ENCODE results near the gene CHCHD6.

Gene CHCHD6

DNA sequence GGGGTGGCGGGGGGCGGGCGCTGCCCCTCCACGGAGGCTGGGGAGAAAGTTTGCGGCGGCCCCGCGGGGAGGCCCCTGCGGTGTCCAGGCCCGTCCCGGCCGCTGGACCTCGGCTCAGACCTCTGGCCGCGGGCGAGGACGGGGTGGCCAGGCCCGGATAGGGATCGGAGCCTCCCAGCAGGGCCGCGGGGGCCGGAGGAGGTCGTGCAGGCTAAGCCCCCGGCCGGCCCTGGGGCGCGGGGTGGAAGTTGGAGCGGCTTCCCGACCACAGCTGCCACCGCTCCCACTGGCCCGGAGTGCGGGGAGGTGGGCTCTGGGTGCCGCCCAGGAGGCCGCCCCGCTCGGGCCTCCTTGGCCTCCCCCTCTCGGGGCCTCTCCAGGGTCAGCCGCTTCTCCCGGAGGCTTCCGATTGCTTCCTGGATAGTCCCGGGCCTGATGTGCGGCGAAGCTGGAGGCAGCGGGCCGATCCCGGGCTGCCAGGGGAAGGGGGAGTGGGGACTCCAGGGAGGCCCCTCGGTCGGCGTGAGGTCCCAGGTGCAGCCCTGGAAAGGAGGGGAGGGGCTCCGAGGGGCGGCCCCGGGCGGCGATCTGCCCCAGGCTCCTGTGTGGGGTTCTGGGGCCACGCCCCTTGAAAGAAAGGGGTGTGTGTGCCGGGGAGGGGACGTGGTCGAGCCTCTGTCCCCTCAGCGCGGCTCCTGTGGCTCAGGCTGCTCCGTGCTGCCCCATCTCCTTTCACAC lies 279.8 kb downstream of the CHCHD6 start:
- DNase-seq, result no peak

- no peak for DNase-seq
These were observed 280.5 kb downstream of the CHCHD6 start for GRCh38 chr3:126984391-126985131.

GRCh38 chr3:126985132-126985985 lies 281.3 kb downstream of the CHCHD6 start:
- no peak for DNase-seq

GRCh38 chr3:126986001-126986400 lies 282.0 kb downstream of the CHCHD6 start:
- no peak for DNase-seq

GRCh38 chr3:126987129-126987528 lies 283.1 kb downstream of the CHCHD6 start:
- no peak for DNase-seq

- no peak for DNase-seq
These were observed 283.6 kb downstream of the CHCHD6 start for GRCh38 chr3:126987596-126987995.

- no peak for DNase-seq
These were observed 284.5 kb downstream of the CHCHD6 start for GRCh38 chr3:126988451-126989021.

GRCh38 chr3:126989316-126990023 lies 285.4 kb downstream of the CHCHD6 start:
- no peak for DNase-seq

- DNase-seq, result no peak
These were observed 286.1 kb downstream of the CHCHD6 start for GRCh38 chr3:126990024-126990700.

DNA sequence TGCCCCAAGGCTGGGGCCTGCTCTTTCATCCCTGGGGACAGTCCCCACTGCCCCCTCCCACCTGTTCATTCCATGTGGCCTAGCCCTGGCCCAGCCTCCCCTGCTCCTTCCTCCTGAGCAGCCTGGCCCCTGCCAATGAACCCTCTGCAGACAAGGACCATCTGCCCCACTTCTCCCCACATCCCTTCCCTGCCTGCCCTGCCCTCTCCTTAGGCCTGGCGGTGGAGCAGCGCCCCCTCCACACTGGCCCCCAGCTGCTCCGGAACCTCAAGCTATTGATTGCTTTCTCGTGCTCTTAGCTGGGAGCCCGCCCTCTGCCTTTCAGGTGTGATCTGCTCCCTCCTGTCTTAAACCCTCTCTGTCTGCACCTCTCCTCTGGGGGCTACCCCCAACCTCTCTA lies 286.9 kb downstream of the CHCHD6 start:
- DNase-seq, result no peak

- no peak for DNase-seq
These were observed 287.5 kb downstream of the CHCHD6 start for GRCh38 chr3:126991366-126992200.

DNA sequence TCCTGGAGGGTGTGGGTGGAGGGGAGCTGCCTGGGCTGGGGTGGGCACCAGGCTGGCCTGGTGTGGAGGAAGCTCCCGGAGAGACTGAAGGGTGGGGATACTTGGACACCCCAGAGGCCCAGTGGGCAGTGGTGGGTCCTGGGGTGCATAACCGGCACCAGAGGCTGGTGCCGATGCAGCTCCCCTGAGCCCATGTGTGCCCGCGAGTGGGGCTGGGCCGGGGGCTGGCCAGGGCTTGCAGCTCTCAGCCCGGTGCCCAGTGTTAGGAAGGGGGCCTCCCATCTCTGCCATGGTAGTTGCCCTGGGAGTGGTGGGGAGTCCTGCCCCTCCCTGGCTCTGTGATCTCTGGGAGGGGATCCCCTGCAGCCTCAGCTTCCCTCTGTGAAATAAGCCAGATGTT lies 288.2 kb downstream of the CHCHD6 start:
- DNase-seq, result no peak

DNA sequence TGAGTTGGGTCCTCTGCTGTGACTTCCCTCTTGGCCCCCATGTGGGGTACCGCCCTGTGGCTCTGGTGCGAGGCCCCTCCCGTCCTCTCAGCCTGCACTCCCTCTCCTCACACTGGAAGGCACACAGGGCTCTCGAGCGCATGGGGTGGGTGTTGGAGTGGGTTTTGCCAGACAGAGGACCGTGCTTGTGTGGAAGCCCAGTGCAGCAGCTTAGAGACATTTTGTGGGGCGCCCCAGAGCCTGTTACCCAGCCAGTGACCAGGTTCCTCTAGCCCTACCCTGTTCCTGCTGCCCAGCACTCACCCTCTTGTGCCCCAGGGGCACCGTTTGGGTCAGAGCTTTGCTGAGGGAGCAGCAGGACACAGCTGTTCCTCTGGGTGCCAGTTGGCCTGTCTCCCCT lies 288.7 kb downstream of the CHCHD6 start:
- no peak for DNase-seq

- no peak for DNase-seq
These were observed 289.4 kb downstream of the CHCHD6 start for GRCh38 chr3:126993436-126993835.

- no peak for DNase-seq
These were observed 290.7 kb downstream of the CHCHD6 start for GRCh38 chr3:126994661-126995245.

- DNase-seq, result no peak
These were observed 291.3 kb downstream of the CHCHD6 start for GRCh38 chr3:126995254-126995780.

DNA sequence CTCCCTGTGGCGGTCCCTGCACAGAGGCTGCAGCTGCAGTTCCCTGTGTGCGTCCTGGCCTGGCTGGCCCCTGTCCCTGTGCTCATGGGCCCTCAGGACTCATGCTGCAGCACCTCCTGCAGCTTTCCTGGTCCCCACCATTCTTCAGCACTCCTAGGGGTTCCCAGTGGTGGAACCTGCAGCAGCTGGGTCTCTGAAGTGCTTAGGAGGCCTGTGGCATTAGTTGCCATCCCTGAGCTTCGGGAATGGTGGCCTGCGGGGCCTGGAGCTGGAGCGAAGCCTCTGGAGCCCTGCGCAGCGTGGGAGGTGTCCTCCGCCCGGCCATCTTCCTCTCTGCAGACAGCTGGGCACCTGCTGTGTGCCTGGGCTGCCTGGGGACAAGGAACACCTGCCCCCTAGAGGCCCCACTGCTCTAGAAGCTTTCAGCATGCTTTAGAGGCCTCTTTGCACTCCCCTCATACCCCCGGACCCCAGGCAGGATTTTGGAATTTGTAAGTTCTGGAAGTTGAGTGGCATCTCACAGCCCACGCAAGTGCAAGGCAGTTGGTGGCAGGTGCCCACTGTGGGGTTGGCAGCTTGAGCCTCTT lies 292.0 kb downstream of the CHCHD6 start:
- no peak for DNase-seq

GRCh38 chr3:126996905-126997304 lies 292.9 kb downstream of the CHCHD6 start:
- DNase-seq, result no peak

DNA sequence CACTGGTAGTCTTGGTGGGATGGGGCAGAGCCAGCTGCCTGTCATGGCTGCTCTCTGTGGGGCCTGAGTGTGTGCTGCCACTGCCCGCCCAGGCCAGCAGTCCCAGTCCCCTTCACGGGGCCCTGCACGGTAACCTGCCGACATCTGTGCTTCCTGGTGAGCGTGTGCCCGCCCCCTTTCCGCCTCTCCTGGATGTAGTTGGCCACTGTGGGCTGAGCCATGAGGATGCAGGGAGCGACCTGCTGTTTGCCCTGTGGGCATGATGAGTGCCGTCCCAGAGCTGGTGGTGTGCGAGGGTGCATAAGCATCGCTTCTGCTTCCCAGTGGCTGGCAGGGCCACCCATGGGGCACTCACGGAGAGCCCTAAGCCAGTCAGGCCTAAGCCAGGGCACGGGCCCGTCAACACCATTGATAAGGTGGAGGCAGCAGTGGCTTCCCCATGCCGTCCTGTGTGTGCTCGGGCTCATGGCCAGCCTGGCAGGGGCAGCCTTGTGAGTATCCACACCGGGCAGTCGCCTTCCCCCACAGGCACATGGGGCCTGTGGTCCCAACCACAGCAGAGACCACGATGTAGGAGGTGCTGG lies 293.5 kb downstream of the CHCHD6 start:
- no peak for DNase-seq
